HK-2 (cell line): ENCODE data around the gene CPZ.

Source experiments
- DNase-seq: peaks from one replicate; pipeline ENCODE4 v3.0.0-alpha.2; 2018; ENCODE audit not compliant: unreplicated experiment

The CPZ gene

DNA sequence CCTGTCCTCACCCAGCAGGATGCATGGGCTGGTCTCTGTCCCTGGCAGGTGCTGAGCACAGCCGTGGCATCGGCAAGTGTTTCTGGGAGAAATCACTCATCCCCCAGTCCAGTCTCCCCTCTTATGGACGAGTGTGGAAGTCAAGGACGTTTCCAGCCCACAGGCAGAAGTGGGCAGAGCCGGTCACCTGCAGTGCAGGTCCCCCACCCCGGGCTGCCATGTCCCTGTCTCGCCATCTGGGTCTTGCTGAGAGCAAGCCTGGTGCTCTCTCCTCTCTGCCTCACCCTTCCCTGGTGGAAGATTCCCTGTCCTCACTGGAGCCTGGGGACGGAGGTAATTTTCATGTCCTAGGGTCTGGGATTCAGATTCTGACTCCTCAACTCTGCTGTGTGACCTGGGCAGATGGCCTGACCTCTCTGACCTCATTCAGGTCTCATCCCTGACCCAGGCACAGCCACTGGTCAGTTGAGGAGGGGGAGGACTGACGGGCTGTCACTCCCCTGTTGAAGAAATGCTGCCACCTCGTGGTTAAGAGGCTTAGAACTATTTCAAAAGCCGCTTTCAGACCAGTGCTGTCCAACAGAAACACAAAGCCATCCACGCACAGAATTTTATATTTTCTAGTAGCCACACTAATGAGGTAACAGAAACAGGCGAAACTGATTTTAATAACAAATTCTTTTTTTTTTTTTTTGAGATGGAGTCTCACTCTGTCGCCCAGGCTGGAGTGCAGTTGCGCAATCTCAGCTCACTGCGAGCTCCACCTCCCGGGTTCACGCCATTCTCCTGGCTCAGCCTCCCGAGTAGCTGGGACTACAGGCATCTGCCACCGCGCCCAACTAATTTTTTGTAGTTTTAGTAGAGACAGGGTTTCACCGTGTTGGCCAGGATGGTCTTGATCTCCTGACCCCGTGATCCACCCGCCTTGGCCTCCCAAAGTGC lies 1.8 kb downstream of the CPZ start:
- peak; percentile 60 for DNase-seq

DNA sequence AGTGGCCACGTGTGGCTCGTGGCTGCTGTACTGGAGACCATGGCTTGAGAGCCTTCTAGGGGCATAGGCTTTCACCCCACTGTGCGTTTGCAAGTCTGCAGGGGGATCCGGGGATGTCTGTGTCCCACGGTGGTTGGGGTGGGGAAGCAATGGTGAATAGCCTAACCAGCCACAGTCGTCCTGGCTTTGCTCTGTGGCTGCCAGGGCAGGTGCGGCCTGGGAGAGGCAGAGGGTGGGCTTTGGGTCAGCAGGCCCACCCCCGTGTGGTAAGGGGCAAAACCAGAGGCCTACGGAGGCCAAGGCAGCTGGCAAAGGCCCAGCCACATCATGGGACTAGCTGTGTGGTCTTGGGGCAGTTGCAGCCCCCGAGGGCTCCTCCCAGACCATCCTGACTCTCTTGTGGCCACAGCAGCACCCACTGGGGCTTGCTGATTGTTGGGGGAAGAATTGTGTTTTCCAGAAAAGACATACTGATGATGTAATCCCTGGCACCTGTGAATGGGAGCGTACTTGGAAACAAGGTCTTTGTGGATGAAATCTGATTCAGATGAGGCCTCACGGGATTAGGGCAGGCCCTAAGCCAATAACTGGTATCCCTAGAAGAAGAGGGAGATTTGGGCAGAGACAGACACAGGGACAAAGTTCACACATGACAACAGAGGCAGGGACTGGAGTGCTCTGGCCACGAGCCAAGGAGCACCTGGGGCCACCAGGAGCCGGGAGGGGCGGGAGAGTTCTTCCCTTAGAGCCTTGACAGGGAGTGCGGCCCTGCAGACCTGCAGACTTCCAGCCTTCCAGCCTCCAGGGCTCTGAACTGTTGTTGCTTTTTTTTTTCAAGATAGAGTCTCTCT lies 2.9 kb downstream of the CPZ start:
- DNase-seq, result no peak

- no peak for DNase-seq
Observed at GRCh38 chr4:8596891-8597290, 4.3 kb downstream of the CPZ start.

DNA sequence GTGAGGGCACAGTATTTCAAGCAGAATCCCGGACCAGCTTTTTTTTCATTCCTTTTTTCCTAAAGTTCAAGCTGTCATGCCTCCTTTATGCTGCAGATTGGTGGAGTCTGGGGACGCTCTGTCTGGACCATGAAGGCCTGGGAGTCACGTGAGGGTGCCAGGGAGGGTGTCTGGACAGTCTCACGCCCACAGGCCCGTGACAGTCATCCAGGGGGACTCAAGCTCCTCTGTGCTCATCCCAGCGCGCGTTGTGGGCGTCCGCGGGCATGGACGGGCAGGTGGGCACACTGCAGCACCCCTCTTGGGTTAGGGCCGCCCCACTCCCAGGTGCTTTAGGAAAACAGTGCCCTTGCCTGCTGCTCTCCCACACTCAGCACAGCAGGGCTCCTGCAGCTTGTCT lies 4.8 kb downstream of the CPZ start:
- no peak for DNase-seq

GRCh38 chr4:8597791-8598190 lies 5.2 kb downstream of the CPZ start:
- DNase-seq, result no peak

DNA sequence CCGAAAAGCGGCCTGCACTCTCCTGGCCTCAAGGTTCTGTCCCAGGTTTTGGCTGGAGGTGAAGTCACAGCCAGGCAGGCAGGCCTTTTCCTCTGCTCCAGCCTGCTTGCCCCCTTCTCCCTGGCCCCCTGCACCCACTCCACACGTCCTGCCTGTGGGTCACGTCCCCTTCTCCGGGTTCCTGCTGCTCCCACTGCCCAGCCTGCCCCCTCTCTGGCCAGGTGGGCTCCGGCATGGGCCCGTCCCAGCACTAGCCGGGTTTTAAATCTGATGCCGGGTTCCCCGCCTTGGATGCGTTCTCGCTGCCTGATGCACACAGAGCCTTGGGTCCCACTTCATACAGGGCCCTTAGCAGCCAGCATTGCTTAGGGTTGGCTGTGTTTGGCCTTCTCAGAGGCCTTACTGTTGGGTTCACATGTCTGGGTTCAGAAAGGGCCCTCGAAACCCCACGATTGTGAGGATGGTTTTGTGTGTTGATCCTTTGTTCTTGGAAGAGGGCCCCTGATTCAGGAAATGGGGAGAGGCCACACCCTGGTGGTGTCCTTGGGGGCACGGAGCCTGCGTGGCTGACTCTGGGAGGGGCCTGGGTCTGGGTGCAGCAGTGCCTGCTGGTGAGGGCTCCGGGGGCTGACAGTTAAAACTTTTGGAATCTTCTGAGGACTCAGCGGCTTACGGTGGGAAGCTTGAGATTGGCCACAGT lies 6.0 kb downstream of the CPZ start:
- no peak for DNase-seq

- DNase-seq, result no peak
Observed at GRCh38 chr4:8599091-8599460, 6.5 kb downstream of the CPZ start.

- DNase-seq, result peak; percentile 83
Observed at GRCh38 chr4:8599657-8600056, 7.1 kb downstream of the CPZ start.

DNA sequence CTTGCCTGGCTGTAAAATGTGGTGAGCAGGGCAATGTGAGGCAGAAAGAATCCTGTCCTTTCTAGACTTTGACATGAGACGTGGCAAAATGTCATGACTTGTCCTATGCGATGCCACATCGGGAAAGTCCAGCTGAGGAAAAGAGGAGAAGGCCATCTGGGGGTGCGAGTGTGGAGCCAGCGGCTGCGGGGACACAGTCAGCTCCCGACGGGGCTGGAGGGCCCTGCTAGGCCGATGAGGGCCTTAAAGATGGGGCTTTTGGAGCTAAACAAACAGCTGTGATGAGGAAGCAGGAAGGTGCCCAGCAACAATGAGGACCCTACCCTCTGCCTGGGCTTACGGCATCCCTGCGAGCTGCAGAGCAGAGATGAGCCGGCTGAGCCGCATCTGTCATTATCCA lies 7.7 kb downstream of the CPZ start:
- no peak for DNase-seq

- no peak for DNase-seq
Observed at GRCh38 chr4:8600686-8601085, 8.1 kb downstream of the CPZ start.

DNA sequence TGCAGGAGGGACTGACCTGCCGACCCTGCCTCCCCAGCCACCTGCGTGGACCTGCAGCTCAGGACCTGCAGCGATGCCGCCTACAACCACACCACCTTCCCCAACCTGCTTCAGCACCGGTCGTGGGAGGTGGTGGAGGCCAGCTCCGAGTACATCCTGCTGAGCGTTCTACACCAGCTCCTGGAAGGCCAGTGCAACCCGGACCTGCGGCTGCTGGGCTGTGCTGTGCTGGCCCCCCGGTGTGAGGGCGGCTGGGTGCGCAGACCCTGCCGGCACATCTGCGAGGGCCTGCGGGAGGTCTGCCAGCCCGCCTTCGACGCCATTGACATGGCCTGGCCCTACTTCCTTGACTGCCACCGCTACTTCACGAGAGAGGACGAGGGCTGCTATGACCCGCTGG lies 8.5 kb downstream of the CPZ start:
- no peak for DNase-seq

GRCh38 chr4:8601556-8601955 lies 9.0 kb downstream of the CPZ start:
- no peak for DNase-seq

GRCh38 chr4:8602686-8603430 lies 10.3 kb downstream of the CPZ start:
- DNase-seq, result no peak

DNA sequence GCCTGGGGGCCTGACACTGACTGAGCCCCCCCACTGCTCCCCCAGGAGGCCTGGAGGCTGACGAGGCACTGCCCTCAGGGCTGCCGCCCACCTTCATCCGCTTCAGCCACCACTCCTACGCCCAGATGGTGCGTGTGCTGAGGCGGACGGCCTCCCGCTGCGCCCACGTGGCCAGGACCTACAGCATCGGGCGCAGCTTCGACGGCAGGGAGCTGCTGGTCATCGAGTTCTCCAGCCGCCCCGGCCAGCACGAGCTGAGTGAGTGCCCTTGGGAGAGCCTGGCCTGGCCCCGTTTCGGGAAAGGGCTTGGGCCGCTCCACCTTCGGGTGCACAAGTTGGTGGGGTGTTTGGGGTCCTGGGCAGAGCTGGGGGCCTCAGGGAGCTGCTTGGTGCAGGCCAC lies 11.4 kb downstream of the CPZ start:
- no peak for DNase-seq

DNA sequence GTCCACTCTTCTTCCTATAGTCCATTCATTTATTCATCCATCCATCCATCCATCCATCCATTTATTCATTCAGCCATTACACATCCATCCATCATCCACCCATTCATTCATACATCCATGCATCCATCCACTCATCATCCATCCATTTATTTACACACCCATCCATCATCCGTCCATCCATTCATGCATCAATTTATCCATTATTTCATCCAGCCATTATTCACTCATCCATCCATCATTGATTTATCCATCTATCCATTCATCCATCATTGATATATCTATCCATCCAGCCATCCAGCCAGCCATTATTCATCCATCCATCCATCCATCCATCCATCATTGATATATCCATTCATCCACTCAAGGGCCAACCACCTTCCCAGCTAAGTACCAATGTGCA lies 12.7 kb downstream of the CPZ start:
- no peak for DNase-seq

GRCh38 chr4:8606476-8606875 lies 13.9 kb downstream of the CPZ start:
- no peak for DNase-seq

- DNase-seq, result no peak
Observed at GRCh38 chr4:8606966-8607365, 14.4 kb downstream of the CPZ start.

DNA sequence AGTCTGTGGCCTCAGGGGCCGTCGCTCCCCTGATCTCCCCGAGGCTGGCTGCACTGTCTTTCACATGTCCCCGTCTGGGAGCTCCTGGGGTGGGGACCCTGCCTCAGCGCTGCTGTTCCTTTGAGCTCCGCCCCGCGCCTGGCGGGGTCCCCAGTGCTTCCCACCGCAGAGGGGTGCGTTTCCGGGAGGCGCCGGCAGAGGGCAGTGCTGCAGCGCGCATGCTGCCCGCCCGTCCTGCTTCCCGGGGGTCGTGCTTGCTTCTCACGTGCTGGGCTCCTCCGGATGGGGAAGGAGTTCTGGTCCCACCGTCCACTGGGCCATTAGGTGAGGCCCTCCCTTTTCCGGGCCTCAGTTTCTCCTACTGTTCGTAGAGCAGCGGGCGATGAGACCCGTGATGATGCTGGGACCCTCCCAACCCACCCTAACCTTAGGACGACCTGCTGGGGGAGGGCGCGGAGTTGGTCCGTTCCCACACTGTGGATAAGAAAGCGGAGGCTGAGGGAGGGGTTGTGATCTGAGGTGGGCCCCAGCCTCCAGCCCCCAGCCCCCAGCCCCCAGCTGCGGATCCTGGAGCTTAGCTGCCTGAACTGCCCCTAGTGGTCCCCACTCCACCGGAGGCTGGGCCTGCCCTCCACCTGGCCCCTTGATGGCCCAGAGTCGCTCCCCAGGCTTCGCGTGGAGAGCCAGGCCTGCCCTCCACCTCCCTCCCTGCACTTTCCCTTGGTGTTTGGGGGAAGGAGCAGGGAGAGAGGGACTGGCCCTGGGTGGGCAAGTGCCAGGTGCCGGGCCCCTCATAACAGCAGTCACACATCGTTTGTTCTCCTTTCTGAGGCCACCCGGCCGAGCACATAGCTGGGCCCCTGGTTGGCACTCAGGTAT lies 15.3 kb downstream of the CPZ start:
- peak; percentile 44 for DNase-seq

DNA sequence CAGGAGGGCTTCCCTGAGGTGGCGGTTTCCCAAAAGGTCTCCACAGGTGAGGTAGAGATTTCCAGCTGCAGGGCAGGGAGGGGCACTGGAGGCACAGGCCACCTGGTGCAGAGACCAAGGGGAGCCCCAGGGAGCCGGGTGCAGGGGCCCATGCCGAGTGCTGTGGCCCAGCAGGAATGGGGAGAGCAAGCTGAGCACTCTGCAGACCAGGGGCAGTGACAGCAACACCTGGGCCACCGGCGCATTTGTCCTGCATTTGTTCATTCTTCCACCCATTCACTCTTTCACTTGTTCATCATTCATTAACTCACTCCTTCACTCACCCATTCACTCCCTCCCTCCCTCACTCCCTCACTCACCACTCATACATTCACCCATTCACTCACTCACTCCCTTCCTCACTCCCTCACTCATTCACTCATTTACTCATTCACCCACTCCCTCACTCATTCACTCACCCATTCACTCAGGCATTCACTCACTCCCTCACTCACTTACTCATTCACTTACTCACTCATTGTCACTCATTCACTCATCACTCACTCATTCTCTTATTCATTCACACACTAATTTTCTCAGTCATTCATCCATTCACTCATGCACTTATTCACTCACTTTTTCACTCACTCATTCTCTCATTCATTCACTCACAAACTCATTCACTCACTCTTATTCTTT lies 16.3 kb downstream of the CPZ start:
- DNase-seq, result no peak

DNA sequence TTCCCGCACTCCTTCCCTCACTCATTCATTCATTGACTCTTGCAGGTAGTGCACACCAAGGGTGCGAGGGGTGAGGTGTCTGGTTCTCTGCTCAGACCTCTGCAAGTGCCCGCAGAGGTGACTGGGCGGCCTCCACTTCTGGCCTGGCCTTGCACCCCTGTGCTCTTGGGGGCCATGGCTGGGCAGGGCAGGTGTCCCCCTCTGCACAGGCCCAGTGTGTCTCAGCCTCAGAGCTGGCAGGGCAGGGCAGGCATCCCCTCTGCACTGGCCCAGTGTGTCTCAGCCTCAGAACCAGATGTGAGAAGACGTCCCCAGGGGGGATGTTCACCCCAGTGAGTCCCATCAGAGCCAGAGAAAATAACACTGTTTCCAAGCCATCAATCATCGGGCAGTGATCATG lies 16.8 kb downstream of the CPZ start:
- DNase-seq, result no peak
